Suppressor macrophage (primary cell): Measurements from ENCODE around the gene SLC14A1.
"Not testable (repeated sequence)": the region's sequence is repeated elsewhere in the genome, so short reads cannot be mapped to it uniquely, and the experiment has no call there.

Experiments
- DNase-seq, 4 experiments: peaks; one replicate each; pipeline ENCODE4 v3.0.0-alpha.2; 2020 to 2022

SLC14A1 gene

DNA sequence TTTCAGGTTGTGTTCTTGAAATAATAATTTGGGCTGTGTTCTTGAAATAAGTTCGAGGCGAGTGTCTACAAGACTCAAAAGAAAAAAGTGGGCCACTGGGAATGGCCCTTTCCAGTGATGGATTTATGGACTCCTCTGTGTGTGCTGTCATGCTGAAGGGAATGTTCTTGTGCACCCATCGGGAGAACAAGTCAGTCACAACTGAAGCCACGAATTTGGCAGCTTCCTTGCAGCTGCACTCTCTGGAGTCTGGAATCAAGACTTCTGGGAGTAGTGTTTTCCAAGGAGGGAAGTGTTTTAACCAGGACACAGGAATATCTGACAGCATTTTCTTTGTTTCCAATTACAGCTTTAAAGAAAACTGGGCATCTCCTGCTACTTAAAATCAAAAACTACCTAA is 620 bp downstream of the SLC14A1 start:
- DNase-seq = no peak

DNA sequence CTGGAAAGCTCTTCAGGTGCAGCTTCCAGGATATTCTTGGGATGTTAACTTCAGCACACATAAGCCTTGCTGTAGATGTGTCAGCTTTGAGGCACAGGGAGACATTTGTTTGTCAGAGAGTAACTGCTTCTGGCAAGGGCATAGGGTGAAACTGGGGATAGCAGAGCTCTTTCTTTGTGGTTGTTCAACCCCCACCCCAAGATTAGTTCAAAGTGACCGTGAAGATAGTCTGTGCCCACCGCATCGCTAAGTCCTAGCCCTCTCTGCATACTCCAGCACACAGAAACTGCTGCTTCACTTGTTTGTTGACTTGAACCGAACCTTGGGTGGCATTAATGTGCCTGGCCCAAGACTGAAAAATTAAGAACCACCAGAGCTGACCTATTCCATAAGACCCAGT is 1.4 kb downstream of the SLC14A1 start:
- no peak for DNase-seq

DNA sequence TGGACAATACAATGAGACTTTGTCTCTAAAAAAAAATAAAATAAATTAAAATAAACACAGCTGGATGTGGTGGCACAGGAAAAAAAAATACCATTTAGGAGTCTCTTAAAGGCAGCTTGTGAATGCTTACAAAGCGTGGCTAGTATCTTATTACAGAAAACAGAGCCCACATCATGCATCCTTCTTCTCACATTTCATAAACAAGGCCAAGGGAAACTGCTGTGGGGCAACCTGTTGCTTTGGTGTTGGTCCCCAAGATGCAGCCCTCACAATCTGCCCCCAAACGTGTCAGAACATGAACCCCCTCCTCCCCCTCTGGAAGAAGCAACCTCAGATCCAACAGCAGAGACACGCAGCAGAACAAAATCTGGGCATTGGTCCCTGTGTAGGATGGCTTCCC is 2.6 kb downstream of the SLC14A1 start:
- no peak for DNase-seq

DNA sequence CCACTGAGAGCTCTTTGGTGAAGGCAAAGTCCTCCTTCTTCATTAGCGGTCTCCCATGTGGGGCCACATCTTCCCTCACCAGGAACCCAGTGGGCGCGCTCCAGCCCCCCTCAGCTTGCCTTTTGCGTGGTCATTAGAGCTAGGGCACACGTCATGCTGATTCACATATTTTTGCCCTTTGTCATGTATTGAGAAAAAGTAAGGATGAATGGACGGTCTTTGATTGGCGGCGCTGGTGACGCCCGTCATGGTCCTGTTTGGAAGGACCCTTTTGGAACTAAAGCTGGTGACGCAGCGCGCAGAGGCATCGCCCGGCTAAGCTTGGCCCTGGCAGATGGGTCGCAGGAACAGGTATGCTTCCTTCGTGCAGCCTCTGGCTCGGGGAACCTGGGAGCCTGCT is 3.1 kb downstream of the SLC14A1 start:
- DNase-seq = no peak

DNA sequence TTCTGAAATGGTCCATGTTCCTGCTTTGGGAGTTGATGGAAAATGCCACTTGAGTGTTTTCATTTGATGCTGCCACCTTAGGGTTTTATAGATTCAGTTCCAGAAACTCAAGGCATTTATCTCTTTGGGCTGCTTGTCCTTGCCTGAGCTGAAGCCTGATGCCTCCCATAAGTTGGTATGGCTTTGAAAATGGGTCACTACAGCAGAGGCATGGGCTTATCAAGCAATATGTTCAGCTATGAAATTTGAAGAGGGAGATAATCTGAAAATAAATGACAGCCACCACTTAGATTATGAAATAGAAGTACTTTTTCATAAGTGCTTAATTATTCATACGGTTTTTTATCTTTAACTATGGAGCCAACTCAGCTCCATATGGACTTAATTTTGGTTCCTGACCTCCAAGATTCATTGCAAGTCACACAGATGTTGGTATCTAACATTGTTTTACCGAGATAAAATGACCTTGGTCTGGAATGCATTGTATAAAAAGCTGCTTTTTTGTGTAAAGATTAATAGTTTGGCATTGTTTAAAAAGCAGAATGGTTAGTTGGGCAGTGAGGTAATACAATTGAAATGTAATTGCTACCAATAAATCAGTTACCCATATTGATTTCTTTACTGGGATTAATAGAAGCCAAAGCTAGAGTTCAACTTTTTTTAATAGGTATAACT is 4.5 kb downstream of the SLC14A1 start:
- DNase-seq = no peak

DNA sequence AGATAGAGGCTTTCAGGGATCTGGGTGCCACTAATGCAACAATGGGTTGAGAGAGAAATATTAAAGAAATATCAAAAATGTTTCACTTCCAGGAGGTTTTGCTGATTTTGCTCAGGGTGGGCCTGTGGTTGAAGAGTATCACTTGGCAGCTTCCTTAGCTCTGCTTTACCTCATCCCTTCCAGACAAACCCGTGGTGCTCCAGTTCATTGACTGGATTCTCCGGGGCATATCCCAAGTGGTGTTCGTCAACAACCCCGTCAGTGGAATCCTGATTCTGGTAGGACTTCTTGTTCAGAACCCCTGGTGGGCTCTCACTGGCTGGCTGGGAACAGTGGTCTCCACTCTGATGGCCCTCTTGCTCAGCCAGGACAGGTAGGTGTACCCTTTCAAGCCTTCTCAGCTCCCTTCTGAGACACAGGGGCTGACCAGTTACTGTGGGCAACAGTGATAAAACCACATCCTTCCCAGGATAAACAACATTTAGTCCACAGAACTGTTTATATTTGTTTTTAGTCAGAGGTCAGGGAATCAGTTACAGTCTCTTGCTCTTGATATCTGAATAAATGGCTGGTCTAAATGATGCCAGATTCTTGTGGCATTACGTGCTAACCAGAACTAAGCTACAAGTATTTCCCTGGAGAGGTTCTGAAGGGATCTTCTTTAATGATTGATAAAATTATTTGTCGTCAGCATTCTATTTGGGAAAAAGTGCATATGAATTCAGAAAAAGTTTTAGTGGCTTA is 7.0 kb downstream of the SLC14A1 start:
- DNase-seq = no peak

DNA sequence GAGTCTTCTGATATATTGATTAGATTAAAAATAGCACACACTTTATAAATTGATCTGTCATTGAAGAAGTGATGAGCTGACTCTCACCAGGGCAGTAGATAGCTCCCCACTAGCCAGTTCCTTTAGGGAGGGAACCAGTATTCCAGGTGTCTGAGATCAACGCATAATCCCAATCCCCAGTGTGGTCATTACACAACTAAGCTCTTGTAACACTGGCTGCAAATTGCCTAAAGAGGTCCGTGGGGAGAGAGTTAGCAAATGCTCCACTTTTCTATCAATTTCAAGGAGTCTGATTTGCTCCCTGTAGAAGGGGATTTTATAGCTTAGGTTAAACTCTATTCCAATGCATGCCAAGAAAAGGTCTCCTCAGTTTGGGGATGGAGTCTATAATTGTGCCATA is 7.7 kb downstream of the SLC14A1 start:
- no peak for DNase-seq

DNA sequence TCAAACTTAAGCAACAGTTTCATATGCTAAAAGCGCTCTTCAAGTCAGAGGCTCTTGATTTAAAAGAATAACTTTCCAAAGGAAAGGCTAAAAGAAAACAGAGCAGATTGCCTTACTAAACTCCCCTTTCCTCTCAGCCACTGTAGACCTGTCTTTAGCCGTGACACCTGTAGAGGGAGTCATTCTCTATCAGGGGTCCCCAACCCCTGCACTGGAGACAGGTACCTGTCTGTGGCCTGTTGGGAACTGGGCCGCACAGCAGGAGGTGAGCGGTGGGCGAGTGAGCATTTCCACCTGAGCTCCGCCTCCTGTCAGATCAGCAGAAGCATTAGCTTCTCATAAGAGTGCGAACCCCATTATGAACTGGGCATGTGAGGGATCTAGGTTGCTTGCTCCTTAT is 9.6 kb downstream of the SLC14A1 start:
- no peak for DNase-seq

DNA sequence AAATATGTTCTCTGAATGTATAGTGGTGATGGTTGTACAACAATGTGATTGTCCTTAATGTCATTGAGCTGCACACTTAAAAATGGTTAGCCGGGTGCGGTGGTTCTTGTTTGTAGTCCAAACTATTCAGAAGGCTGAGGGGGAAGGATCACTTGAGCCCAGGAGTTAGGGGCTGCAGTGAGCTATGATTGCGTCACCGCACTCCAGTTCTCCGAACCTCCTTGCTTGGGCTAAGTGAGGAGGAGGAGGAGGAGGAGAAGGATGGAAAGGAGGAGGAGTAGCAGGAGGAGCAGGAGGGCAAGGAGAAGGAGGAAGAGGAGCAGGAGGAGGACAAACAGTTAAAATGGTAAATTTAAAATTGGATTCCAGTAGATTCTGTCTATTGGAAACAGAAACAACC is 10.5 kb downstream of the SLC14A1 start:
- no peak for DNase-seq

DNA sequence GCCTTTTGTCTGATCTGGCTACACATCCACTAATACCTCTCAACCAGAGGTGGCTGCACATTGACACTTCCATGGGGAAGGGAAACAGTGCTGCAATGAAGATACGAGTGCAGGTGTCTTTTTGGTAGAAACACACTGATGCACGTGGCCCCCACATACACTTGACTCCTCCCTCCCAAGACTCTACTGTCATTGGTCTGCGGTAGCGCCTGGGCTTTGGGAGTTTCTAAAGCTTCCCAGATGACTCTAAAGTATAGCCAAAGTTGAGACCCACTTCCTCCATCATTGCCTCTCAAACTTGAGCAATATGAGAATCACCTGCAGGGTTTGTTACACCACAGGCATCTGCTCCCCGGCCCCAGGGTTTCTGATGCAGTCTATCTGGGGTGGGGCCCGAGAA is 11.0 kb downstream of the SLC14A1 start:
- no peak for DNase-seq

DNA sequence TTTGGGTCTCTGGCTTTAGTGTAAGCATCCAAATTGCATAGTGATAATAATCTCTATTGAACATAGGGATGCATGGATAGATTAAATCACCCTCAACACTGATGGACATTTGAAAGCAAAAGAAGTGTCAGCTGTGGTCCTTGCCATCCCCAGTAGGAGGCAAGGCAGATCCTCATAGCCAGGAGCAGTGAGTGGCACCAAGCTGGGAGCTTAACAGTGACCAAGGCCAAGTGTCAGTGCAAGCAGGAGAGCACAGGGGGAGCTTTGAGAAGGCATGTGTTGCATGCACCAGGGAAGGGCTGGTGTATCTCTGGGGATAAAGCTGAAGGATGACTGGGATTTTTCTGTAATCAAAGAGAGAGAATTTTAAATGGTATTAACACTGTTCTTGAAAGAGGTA is 14.7 kb downstream of the SLC14A1 start:
- peak; percentile 21 to 58 (median 35) for DNase-seq

DNA sequence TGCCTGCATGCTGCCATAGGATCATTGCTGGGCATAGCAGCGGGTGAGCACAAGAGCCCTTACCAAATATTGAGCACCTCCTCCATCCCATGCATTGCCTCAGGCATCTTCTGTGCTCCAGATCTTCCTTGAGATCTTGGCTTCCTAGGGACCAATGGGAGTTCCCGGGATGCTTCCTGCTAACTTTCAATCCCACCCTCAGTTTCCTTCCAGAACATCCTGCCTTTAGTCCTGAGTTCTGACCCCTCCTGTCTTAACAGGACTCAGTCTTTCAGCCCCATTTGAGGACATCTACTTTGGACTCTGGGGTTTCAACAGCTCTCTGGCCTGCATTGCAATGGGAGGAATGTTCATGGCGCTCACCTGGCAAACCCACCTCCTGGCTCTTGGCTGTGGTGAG is 15.3 kb downstream of the SLC14A1 start:
- no peak for DNase-seq

DNA sequence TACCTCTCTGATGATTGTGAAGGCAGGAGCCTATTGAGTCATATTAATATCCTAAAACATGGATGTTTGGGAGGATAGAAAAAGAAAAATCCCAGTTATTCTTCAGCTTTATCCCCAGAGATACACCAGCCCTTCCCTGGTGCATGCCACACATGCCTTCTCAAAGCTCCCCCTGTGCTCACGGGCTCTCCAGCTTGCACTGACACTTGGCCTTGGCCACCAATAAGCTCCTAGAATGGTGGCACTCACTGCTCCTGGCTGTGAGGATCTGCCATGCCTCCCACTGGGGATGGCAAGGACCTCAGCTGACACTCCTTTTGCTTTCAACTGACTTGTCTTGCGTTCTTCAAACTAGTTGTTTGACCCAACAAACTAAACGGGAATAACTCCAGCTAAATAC is 15.9 kb downstream of the SLC14A1 start:
- DNase-seq = no peak

DNA sequence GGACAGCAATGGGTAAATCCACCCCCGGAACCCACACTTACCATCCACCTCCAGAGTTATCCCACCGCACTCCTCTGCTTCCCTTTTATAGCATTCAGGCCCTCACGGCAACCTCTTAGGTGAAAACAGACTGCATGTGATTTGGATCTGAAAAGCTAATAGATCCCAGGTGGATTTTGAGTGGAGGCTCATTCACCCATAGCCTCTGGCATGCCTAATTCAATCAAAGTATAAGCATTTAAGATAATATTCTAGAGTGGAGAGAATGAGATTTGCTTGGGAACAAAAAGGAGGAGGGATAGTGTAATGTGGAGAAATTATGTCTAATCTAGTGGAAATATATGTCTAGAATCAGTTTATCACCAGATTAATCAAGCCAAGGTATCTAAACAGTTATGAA is 17.1 kb downstream of the SLC14A1 start:
- DNase-seq = no peak

DNA sequence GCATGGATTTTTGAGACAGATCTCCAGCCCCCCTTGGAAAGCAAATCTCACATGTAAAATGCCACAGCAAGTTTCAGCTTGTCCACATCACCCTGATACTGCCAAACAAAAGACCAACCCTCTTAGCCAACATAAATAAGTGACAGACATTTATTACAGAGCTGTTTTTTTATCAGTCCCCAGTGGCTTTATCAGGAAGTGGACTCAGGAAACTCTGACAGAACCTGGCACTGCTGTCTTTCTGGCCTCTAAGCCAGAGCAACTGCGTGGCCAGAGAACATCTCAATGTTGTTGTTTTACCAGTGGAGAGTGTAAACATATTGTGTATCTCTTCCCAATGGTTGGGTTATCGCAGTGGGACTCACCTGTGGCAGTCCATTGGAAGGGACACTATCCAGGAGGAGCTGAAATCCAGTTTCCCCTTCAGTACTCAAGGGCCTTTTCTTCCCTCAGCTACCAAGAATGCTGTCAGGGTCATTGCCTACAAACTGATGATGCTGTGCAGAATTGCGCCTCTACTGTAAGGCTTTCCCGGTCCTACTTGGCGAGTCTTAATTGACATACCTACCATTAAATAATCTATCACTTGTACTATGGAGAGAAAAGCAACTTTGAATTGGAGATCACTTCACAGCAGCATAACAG is 22.0 kb downstream of the SLC14A1 start:
- DNase-seq = no peak

DNA sequence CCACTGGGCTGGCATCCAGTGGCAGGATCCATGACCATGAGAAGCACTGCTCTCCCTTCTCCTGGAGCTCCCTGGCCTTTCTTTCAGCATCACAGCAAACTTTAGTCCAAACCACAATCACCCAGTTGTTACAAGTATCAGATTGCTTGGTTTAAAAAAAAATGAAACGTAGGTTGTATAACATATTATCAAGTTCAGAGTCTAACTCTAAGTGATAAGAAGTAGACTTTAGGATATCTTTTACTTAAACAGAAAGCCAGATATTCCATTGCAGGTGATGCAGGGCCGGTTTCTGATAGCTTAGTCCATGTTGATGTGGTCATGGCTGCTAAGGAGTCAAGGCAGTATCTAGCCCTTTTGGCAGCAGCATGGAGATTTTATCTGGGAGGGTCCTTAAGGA is 24.5 kb downstream of the SLC14A1 start:
- DNase-seq = no peak

DNA sequence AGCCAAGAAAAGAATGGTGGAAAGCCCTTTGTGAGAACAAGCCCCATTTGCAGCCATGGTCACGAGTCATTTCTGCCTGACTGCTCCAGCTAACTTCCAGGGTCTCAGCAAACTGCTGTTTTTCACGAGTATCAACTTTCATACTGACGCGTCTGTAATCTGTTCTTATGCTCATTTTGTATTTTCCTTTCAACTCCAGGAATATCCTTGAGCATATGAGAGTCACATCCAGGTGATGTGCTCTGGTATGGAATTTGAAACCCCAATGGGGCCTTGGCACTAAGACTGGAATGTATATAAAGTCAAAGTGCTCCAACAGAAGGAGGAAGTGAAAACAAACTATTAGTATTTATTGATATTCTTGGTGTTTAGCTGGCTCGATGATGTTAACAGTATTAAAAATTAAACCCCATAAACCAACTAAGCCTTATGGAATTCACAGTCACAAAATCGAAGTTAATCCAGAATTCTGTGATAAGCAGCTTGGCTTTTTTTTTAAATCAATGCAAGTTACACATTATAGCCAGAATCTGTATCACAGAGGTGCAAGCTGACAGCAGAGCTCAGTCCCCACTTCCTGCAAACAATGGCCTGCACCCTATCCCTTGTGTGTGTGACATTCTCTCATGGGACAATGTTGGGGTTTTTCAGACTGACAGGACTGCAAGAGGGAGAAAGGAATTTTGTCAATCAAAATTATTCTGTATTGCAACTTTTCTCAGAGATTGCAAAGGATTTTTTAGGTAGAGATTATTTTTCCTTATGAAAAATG is 26.1 kb downstream of the SLC14A1 start:
- no peak for DNase-seq

DNA sequence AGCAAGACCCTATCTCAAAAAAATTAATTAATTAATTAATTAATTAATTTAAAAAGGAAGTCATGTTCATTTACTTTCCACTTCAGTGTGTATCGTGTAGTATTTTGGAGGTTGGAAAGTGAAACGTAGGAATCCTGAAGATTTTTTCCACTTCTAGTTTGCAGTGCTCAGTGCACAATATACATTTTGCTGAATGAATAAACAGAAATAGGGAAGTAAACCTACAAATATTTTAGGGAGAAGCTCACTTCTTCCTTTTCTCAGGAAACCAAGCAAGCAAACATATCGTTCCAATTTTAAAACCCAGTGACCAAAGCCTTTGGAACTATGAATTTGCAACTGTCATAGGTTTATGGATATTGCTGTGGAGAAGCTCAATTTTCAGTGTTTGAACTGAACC is 27.8 kb downstream of the SLC14A1 start:
- DNase-seq = peak in 3 of 4 experiments; percentile 14 to 57 (median 55)

DNA sequence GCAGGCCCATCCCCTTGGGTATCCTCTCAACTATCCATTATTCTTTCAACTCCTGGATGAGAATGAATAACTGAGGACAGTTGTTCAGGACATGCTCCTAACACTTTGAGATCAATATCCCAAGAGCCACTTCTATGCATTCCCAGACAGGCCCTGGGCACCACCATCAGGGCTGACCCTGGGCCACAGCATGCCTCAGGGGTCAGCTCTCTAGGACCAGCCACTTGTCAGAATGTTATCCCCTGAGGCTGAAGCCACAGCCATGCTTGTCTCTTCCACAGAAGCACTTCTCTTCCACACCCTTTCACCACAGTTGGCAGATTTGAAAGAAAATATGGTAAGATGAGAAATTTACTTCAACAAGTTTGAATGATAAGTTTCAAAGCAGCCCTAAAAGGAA is 28.7 kb downstream of the SLC14A1 start:
- DNase-seq = no peak

DNA sequence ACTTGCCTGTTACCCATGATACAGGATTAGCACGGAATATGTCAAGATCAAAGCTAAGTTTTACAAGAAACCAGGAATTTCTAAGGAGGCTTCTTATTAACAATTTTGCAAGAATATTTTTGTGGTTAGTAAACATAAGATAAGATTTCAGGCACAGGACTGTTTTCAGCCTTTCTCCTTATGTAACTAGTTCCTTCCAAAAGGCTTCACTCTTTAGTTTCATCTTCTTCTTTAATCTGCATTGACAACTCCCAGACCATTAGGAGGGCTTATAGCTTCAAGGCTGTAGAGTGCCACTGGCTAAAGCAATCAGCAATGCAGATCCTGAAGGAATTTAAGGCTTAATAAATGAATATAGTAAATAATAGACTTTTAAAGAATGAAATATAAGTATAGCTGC is 29.3 kb downstream of the SLC14A1 start:
- DNase-seq = no peak

DNA sequence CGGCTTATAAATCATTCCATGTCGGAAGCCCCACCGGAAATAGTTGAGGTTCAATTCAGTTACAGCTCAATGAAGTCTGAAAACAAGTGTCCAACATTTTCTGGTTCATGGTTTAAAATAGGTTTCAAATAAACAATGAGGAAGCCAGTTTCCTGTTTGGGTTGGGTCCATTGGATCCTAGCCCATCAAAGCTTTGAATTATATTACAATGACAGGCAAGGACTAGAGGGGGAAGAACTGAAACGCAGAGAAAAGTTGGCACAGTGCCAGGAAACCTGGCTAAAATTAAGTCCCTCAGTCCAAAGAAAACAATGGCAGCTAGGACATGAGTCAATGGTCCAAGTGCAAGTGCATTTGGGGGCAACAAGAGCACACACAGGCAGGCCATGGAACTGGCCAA is 32.0 kb downstream of the SLC14A1 start:
- peak in 1 of 4 experiments; percentile 15 for DNase-seq

DNA sequence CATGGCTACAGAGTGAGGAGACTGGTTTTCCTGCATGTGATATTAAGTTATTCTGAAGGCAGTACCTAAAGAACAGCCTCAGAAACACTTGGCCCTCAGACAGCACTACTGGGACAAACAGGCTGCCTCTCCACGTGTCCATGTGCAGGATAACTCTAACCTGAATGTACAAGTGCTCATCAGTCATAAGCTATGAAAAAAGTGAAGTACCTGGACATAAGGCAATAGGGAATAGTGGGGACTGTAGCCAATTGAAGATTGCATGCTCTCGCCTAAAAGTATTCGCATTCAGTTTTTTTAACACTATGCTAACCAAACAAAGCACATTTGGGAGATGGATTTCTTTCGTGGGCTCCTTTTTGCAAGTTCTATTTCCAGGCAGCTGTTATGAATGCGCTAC is 33.0 kb downstream of the SLC14A1 start:
- DNase-seq = no peak

DNA sequence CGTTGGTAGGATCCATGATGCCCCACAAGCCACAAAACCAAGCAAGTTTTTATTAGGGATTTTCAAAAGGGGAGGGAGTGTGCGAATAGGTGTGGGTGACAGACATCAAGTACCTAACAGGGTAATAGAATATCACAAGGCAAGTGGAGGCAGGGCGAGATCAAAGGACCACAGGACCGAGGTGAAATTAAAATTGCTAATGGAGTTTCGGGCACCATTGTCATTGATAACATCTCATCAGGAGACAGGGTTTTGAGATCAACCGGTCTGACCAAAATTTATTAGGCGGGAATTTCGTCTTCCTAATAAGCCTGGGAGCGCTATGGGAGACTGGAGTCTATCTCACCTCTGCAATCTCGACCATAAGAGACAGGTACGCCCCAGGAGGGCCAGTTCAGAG is 33.7 kb downstream of the SLC14A1 start:
- not testable (repeated sequence) for DNase-seq
